Measurements from ENCODE around the gene FBXW9.
A peak's percentile ranks its signal among the peaks of the same experiment; 100 is the strongest.
"Not testable (repeated sequence)": the region's sequence is repeated elsewhere in the genome, so short reads cannot be mapped to it uniquely, and the experiment has no call there.

The FBXW9 gene

DNA sequence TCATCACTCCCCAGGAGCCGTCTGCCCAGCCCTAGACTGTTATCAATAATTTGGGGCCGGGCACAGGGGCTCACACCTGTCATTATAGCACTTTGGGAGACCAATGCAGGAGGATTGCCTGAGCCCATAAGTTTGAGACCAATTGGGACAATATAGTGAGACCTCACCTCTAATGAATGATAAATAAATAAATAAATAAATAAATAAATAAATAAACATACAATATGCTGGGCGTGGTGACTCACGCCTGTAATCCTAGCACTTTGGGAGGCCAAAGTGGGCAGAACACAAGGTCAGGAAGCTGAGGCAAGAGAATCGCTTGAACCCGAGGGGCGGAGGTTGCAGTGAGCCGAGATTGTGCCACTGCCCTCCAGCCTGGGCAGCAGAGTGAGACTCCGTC, 16.9 kb upstream of the FBXW9 start:
- not testable (repeated sequence) for DNase-seq

DNA sequence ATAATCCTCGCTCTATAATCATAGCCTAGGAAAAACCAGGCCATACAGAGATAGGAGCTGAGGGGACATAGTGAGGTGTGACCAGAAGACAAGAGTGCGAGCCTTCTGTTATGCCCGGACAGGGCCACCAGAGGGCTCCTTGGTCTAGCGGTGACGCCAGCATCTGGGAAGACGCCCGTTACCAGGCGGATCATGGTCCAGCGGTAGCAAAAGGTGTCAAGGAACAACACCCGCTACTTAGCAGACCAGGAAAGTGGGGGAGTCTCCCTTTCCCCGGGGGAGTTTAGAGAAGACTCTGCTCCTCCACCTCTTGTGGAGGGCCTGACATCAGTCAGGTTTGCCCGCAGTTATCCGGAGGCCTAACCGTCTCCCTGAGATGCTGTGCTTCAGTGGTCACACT, 15.6 kb upstream of the FBXW9 start:
- DNase-seq, result not testable (repeated sequence)

DNA sequence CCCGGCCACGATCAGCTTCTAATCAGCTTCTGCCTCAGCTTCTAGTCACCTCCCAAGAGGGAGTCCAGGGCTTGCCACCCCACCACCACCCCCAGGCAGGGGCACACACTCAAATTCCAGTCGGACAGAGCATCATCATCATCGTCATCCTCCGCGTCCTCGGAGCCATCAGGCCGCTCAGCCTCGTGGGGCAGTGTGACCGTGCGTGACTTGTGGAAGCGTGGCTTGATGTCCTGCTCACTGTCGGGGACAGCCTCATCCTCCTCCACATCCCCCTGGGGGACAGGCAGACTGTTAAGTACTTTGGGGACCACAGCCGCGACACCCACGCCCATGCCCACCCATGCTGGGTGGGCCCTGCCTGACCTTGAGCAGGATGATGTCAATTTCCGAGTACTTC, 14.8 kb upstream of the FBXW9 start:
- no peak for DNase-seq

DNA sequence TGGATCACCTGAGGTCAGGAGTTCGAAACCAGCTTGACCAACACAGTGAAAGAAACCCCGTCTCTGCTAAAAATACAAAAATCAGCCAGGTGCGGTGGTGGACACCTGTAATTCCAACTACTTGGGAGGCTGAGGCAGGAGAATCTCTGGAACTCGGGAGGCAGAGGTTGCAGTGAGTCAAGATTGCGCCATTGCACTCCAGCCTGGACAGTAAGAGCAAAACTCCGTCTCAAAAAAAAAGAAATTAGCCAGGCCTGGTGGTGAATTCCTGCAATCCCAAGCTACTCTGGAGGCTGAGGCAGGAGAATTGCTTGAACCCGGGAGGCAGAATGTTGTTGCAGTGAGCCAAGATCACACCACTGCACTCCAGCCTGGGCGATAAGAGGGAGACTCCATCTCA, 12.2 kb upstream of the FBXW9 start:
- DNase-seq, result no peak

DNA sequence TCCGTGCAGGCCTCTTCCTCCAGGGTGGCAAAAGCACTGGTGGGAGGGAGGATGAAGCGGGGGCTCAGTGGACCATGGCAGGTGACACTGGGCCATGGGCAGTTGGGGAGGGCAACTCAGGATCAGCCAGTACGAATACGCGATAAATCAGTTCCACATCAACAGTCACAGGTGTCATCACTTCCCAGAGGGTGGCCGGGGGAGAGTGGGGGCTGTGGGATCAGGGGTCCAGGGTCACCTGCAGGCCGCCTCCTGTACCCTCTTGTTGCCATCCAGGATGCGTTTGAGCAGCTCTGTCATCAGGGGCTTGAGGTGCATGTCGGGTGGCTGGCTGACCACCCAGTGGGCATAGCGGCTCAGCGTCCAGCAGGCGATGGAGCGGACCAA, 9.9 kb upstream of the FBXW9 start:
- no peak for DNase-seq

DNA sequence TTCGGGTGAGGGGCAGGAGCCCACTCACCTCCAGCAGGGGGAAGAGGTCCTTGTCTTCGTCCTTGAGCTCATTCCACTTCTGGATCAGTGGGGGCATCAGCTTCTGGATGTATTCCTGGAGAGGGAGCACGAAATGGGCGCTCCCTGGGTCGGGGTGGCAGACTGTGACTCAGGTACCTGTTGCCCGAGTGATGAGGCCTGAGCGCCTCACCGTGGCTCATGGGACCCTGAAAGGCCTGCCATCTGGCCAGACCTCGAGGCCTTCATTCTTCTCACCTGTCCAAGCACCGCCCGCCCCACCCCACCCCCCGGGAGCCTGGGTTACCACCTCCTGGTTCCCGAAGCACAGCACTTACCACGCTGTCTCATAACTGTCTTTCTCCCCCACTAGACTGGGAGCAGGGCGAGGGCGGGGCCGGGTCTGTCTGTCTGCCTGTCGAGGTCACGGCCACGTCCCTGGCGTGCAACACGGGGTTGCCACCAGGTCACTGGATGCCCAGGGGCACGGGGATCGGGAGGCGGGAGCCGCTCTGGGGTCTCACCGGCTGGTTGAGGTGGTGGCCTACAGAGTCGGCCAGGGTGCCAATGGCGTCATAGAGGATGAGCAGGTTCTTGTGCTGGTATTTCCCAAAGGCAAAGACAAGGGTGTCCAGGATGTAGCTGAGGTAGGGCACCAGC, 9.4 kb upstream of the FBXW9 start:
- DNase-seq, result no peak

DNA sequence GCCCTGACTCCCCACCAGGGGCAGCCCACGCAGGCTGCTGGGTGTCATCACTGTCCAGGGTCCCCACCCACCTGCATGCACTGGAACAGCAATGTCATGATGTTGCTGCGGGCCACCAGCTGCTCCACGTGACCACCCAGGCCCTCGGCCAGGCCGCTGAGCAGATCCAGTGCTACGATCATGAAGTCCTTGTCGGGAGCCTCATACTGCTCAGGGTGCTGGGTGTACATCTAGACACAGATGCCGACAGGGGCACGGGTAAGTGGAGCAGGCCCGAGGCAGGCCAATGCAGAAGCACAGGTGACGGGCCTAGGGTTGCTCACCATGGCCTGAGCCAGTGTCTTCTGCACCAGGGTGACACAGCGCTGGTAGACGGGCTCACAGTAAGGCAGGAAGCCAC, 8.7 kb upstream of the FBXW9 start:
- no peak for DNase-seq

DNA sequence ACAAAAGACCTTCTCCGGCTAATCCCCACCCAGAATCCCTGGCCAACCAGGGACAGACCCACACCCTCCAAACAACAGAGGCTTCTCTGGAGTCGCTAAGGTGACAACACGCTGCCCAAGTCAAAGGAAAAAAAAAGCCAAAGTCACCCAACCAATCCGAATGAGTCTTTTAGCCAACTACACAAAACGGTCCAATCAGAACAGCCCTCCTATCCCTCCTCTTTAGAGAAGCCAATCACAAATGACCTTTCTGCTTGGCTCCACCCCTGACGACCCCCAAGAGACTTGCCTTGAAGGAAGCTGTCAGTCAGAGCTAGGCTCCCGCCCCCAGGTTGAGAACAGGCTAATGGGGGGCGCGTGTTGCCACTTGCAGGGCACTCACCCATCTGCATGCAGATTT, 6.6 kb upstream of the FBXW9 start:
- DNase-seq, result peak; percentile 74

DNA sequence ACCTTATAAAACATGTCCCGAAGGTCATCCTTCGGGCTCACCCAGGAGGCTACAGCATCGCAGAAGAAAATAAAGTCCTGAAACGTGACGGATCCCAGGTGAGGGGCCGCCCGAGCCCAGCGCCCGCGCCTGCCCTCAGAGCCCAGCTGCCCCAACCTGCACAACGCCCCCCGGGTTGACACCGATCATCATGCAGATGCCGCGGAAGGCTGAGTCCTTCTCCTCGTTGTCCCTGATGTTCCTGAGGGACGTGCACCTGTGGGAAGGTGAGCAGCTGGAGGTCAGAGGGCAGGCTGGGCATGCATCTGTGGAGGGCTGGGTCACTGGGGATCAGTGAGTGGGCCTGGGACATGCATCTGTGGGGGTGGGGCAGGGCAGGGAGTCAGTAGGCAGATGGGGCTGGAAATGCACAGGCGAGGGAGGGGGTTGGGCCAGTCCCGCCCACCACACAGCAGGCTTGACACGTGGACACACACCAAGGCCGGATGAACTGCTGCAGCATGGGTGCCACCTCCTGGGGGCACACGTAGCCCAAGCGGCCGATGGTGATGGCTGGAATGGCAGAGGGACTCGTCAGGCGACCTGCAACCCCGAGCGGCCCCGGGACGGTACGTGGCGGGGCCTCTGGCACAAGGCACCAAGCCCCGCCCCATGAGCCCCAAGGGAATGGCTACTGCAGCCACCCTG, 5.3 kb upstream of the FBXW9 start:
- no peak for DNase-seq

DNA sequence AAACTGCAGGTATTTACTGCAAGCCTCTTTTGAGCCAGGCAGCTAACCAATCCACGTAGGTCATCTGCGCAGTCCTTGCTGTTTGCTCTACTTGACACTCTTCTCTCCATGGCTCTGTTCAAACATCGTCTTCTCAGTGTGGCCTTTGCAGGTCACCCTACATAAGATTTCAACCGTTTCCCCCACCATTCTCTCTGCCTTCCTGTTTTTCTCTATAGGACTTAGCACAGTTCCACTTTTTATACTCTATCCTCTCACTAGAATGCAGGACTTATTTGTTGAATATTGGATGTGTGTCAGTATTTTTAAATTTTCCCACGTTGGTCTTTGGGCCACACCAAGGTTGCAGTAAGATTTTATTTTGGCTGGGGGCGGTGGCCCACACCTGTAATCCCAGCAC, 1.7 kb upstream of the FBXW9 start:
- no peak for DNase-seq

DNA sequence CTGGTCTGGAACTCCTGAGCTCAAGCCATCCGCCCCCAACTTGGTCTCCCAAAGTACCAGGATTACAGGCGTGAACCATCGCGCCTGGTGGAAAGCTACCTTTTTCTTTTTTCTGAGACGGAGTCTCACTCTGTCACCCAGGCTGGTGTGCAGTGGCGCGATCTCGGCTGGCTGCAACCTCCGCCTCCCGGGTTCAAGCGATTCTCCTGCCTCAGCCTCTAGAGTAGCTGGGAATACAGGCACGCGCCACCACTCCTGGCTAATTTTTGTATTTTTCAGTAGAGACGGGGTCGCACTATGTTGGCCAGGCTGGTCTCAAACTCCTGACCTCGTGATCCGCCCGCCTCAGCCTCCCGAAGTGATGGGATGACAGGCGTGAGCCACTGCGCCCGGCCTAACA, 994 bp upstream of the FBXW9 start:
- DNase-seq, result not testable (repeated sequence)

DNA sequence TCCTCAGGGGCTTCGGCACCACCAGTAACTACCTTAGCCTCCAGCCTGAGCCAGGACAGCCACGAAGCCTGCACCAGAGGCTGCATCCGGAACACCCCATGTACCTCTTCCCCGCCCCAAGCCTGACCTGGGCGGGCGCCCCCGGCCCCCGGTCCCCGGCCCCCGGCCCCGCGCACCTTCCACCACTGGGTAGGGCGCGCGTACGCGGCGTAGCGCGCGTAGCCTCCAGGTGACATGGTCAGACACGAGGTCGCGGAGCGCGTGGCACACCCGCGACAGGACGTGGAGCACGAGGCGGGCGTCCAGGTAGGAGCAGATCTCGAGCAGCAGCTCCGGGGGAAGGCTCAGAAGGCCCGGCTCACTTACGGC, 450 bp downstream of the FBXW9 start:
- DNase-seq, result no peak

DNA sequence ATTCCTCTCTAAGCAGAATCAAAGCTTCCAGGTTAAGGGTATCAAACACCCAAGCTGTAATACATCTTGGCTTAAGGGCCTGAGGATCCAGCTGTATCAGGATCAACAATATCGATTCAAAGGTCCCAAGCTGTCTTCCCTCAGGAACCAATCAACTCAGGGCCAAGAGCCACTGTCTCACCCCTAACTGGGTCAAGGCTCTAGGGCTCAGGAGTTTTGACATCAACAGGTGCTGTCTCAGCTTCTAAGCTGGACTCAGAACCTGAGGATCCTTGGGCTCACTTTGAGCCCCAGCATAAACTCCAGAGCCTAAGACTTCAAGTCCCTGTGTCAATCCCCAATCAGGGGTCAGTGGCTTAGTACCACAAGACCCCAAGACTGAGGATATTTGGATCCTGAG, 917 bp downstream of the FBXW9 start:
- DNase-seq, result no peak

DNA sequence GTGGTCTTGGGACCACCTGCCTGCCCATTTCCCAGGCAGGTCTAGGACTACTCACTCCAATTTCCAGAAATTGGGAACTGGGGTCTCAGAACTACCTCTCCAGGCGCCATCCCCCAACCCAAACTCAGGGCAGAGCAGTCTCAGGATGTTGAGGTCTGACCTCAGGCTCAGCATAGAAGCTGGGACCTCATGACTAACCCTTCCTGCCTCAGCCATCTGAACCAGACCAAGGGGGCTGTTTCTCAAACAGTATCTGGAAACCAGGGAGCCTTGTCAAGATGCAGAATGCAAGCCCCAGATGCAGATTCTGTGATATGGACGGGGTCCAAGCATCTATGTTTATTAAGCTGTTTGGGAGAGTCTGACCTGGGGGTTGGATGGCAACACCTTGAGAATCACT, 1.3 kb downstream of the FBXW9 start:
- no peak for DNase-seq

DNA sequence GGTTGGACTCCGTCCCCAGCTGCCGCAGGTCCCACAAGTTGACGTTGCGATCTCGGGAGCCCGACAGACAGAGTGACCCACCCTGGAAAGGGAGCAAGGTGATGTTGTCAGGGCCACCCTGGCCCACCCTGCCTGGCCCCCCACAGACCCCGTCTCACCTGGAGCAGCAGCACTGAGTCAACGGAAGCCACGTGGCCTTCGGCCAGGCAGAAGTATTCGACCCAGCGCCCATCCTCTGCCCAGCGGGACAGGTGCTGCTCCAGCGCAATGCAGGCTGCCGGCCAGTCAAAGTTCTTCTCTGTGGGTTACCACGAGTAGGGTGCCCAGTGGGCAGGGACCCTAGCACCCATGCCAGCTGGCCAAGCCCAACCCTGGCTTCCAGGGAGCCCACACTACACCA, 1.8 kb downstream of the FBXW9 start:
- DNase-seq, result no peak

DNA sequence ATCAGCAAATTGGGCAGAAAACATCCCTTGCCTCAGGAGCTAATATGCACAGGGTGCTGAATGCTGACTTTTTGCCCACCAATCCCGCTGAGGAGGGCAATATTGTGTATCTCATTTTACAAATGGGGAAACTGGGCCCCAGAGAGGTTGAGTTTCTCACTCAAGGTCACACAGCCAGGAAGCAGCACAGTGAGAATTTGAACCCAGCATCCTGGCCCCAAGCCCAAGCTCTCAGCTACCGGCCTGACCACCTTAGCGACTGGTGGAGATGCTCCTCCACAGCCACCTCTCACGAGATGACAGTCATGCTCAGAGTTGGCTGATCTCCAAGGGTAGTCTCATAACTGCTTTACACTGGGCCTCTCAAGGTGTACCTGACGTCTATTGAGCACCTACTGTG, 3.5 kb downstream of the FBXW9 start:
- no peak for DNase-seq

DNA sequence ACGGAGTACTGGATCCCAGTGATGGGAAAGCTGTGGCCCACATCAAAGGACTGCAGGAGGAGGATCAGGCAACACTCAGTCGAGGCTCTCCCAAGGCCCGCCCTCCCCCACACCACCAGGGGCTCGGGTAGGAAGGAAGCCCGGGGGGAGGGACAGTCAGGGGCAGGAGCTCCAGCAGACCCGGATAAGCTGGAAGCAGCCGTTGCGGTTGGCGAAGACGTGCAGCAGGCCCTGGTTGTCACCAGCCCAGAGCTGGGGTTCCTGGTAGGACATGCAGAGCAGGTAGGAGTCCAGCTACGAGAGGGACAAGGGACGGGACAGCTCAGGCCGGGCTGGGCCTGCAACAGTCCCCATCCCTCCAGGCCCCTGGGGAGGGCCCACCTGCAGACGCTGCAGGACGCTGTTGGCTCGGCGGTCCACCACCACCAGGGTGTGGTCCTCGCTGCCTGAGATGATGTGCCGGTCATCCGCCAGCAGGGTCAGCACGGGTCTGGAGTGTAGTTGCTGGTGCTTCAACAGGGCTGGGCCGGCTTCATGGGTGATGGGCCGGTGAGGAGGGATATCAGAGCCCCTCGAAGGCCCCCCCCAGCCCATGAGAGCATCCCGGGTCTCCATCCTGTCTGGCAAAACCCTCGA, 6.7 kb downstream of the FBXW9 start:
- DNase-seq, result no peak

DNA sequence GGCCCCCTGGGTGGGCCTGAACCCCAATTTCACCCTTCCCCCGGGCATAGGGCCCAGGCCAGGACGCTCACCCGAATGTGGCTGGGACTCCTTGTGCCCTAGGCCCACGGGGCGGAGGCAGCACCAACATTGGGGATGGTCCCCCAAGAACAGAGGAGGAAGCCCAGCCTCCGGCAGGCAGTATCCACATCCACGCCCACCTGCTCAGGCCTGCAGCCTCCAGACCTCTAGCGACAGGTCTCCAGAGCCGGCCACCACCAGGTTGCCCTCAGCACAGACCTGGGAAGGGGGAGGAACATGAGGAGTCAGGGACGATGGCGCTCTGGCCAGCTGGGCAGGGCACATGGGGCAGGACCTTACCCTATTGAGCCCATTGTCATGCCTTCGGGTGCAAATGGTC, 7.4 kb downstream of the FBXW9 start:
- no peak for DNase-seq

DNA sequence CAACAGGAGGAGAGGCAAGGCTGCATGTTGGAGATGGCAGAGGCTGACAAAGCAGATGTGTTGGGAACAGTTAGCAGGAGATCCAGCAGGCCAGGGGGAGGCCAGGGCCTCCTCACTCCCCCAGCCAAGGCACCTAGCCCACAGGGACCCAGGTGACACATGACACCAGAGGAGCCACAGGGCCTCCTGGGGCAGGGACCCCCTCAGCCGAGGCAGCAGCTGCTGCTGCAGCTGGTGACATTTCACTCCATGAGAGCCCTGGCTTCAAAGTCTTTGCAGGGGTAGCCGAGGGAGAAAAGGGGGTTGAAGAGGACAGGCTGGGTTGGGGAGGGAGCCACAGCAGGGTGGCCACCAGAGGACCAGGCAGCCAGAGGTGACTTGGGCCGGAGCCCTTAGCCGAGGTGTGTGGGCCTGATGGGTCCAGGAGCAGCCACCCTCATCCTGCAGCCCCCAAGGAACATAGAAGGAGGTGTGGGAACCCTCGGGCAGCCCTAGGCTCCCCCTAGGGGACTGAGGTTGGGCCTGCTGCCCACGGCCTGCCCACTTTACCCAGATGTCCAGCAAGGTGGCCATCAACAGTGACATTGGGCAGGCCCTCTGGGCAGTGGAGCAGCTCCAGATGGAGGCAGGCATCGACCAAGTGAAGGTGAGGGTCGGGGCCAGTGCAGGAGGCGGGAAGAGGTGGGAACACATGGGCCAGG, 8.8 kb downstream of the FBXW9 start, which contains the start of gene GNG14:
Gene GNG14, plus strand, starts transcription at position 503 of the 701 bp plus-strand sequence. Its CDS starts 51 bp downstream, at position 554.
- DNase-seq, result peak; percentile 87

DNA sequence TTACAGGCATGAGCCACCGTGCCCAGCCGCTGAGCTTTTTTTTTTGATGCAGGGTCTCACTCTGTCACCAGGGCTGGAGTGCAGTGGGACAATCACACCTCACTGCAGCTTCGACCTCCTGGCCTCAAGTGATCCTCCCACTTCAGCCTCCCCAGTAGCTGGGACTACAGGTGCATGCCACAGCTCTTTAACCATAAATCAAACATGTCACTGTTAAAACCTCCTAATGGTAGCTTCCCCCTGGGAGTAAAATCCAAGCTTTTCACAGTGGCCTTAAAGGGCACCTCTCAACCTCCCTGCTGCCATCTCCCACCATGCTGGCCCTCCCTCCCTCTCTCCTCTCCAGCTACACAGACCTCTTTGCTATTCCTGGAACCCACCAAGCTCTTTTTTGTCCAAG, 10.6 kb downstream of the FBXW9 start:
- DNase-seq, result no peak

DNA sequence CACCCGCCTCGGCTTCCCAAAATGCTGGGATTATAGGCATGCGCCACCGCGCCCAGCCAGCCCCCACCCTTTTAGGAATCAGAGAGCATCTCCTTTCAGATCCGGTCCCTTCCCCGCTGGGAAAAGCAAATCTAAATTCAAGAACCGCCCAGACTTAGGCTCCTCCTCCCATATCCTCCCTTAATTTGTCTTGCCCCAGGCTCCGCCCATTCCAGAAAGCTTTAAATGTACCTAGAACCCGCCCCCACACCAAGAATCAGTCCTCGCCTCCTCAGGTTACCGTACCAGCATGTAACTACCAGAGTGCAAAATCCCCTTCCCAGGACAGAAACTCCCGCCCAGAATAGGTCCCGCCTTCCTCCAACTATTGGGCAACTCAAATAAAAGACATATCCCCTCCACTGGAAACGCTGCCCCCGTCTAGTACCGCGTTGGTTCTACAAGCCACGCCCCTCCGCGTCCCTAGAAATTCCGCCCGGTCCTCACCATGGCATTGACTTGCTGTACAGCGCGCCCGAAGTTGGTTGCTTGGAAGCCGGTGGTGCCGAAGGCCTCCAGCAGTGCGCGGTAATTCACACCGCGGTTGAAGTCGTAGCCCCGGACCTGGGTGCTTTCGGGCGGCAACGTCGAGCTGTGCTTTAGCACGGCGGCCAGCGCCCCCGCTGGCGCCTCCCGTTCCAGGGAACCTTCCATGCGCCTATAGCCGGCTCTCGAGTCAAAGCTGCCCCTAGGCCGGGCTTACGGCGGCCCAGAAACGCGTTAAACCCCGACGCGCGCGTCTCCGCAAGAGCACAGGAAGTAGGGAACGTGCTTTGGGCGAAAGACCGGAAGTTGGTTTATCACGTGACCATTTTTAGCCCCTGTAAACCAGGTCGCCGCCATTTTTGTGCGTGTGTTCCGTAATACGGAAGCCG, 15.1 kb downstream of the FBXW9 start, which contains the start of gene DHPS:
Gene DHPS, minus strand, starts transcription at position 807 of the 914 bp plus-strand sequence. Its CDS starts 114 bp downstream, at position 693.
- DNase-seq, result peak; percentile 99

DNA sequence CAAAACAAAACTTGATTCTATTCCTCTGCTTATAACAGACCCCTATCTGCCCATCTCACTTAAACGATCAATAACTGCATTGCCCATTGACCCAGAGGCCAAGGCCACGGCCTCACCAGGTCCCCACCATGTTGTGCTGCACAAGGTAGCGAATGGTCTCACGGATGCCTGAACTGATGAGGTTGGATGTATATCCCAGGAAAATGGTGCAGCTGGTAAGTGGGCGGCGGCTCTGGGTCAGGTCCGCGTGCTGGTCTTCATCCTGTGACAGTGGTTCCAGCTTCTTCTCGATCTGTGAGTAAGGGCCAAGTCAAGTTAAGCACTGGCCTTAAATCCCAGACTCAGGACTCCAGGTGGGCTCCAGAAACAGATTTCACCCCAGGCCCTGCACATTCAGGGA, 16.4 kb downstream of the FBXW9 start:
- no peak for DNase-seq

DNA sequence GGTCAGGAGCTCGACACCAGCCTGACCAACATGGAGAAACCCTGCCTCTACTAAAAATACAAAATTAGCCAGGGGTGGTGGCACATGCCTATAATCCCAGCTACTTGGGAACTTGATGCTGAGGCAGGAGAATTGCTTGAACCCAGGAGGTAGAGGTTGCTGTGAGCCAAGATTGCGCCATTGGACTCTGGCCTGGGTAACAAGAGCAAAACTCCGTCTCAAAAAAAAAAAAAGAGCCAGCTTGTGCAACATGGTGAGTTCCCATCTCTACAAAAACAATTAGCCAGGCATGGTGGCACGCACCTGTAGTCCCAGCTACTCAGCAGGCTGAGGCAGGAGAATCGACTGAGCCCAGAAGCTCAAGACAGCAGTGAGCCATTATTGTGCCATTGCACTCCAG, 18.4 kb downstream of the FBXW9 start:
- DNase-seq, result not testable (repeated sequence)
